CD4-positive, alpha-beta T cell treated with Interleukin-4 for 1 hour (primary cell): ENCODE measurements around the gene TSPAN18.

Source experiments
- DNase-seq, 2 donors: peaks; one replicate each; pipeline ENCODE4 v3.0.0-alpha.2; 2020 to 2022

Gene TSPAN18

DNA sequence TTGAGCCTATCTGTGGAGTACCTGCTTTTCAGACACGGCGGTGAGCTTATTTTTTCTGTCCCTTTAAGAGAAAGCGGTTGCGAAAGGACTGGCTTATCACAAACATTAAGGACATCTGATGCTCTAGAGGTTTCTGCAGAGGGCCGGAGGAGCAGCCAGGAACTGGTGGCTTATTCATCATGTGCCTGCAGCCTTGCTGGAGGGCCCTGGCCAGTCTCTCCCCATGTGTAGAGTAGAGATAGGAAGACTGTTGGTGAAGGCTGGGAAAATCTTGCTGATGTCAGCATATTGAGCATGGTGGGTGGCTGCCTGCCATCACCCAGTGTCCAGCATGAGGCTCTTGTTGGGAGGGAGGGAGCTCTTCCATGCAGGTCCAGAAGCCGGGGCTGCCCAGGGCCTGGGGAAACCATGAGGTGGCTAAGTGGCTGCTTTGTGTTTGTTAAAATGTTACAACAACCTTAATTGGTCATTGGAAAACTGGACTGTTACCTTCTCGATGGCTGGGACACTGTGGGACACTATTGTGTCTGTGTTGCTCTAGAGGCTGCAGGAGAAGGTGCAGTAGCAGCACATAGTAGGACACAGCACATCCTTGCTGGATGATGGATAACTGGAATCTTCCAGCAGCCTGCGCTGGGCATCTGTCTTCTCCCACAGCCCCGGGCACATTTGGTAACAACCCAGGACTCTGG, 54.3 kb downstream of the TSPAN18 start:
- DNase-seq = no peak

GRCh38 chr11:44781655-44782054, 54.9 kb downstream of the TSPAN18 start:
- DNase-seq = no peak

- DNase-seq = no peak
Measured at GRCh38 chr11:44782478-44782877, 55.7 kb downstream of the TSPAN18 start.

DNA sequence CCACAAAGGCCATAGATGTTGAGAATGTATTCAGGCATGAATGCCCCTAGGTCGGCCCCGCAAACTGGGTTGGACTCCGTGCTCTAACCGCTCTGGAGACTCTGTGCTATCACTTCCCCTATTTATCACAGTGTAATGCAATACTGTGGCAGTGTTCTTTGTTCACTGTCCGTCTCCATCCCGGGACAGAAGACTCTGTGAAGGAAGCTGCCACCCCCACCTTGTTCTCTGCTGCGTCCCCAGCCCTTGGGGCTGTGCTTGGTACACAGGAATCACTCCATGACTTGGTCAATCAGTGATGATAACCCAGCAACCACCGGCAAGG, 57.6 kb downstream of the TSPAN18 start:
- no peak for DNase-seq

DNA sequence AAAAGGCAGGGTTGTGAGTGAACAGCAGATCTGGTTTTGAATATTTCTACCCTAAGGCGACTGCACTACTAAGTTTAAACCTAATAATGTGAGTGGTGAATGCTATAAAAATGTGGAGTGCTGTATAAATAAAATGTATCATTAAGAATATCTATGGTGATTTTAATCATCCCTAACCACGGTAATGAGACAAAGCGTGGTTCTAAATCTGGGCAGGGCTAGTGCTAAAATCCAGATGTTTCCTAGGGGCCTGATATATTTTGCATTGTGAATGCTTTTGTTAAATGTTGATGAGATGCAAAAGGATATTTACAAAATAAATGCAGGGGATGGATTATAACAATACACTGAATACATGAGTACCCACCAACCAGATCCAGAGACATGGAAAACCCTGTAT, 58.1 kb downstream of the TSPAN18 start:
- no peak for DNase-seq

DNA sequence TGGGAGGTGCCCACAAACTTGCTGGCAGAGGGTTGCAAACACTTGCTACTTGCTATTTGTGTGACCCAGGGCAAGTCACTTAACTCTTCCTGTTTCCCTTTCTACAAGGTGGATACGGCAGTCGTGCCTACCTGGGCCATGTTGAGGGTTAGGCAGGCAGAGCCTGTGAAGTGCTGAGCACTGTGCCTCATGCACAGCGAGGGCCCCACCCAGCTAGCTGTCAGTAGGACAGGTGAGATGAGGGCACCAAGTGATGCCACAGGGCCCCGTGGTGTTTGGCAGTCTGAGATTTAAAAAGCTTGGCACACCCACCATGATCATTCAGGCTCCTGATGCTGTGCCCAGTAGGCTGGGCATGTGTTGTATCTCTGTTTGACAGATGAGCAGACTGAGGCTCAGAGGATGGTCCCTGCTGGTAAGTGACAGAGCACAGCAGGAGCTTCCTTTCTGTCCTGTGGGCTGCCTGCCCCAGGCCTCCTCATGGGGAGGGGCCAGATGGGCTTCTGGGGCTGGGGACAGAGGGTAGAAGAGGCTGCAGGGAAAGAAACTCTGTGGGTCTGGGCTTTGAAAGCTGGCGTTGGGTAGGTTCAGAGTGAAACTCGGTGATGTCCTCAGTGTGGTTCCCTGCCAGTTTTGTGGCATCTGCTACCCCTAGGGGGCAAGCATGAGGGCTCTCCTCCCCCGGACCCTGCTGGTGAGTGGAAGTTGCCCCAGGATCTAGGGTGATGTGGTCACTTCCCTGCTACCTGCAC, 59.3 kb downstream of the TSPAN18 start:
- no peak for DNase-seq

DNA sequence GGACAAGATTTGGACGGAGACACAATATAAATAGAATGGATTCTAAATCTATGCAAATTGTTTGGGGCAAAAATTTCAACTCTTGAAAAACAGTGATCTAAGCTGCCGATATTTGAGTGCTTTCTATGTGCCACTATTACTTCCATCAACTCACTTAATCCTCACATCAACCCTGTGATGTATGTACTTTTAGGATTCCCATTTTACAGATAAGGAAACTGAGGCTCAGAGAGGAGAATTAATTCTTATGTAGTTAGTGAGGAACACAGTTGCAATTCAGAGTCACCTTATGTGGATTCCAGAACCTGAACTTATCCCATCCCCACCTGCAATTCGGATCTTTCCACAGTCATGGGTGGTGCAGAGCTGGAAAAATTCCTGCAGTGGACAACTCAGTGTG, 60.3 kb downstream of the TSPAN18 start:
- no peak for DNase-seq

DNA sequence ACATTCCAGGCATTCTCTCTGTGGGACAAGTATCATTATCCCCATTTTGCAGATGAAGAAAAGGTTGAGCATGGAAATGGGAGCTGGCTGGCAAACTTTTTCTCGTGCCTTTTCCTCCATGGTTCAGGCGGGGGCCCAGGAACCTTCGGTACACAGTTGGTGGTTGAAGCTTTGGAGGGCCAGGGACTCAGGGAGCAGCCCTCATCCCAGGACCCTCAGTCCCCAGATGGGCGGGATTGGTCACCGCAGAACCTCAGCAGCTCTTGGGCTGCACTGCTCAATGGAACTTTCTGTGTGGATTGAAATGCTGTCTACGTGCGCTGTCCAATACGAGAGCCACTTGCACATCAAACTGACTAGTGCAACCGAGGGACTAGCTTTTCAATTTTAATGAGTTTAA, 61.2 kb downstream of the TSPAN18 start:
- no peak for DNase-seq

DNA sequence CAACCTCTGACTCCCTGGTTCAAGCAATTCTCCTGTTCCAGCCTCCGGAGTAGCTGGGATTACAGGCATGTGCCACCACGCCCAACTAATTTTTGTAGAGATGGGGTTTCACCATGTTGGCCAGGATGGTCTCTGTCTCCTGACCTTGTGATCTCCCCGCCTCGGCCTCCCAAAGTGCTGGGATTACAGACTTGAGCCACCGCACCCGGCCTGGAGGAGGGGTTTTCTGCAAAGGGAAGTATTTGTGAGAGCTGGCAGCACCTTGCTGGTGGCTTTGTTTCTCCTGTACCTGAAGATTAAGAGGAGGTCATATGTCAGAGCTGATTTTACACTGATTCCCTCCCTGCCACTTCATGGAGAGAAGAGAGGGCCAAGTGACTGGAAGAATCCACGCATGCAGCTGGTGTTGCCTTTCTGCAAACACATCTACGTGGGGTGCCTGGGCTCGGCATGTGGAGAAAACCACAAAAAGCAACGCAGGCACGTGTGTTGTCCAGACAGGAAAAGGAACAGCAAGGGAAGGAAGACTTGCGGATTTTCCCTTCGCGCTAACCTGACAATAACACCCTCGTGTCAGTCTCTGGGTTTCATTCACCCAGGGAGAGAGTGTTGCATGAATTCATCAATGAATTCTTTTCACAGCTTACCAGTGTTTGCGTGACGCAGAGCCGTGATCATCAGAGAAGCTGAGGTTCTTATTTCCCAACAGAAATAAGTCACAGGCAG, 61.9 kb downstream of the TSPAN18 start:
- DNase-seq = no peak

DNA sequence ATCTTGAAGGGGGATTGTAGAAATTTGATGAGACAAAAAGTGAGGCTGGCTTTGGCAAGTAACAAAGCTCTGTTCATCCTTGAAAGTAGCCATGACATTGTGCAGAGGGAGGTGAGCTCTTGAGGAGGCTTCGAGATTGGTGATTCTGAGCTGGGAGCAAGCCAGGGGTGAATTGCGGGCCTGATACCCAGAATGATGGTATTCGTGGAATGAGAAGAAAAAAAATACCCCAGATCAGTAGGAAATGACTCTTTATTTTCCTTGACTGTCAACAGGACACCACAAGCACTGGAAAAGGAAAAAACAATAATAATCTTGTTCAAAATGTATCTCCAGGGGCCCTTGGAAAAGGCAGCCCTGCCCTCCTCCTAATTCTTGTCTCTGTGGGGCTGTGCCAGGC, 62.7 kb downstream of the TSPAN18 start:
- DNase-seq = no peak

GRCh38 chr11:44790211-44790610, 63.4 kb downstream of the TSPAN18 start:
- no peak for DNase-seq

- DNase-seq = no peak
Measured at GRCh38 chr11:44791316-44791925, 64.7 kb downstream of the TSPAN18 start.

DNA sequence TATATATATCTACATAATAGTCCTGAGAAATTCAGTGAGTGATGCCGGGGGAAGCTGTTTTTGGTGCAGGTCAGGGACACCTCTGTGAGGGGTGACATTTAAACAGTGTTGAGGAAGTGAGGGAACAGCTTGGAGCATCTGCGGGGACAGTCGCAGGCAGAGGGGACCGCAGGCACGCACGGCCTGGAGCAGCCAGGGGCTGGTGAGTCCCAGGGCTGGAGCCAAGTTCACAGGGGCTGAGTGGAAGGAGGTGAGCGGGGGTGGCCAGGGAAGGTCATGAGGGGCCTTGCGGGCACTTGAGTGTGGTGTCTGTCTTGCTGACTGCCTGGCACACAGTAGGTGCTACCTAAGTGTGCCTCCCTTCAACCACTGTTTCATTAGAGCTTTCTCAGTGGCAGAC, 65.4 kb downstream of the TSPAN18 start:
- no peak for DNase-seq

- DNase-seq = no peak
Measured at GRCh38 chr11:44793350-44794090, 66.8 kb downstream of the TSPAN18 start.

DNA sequence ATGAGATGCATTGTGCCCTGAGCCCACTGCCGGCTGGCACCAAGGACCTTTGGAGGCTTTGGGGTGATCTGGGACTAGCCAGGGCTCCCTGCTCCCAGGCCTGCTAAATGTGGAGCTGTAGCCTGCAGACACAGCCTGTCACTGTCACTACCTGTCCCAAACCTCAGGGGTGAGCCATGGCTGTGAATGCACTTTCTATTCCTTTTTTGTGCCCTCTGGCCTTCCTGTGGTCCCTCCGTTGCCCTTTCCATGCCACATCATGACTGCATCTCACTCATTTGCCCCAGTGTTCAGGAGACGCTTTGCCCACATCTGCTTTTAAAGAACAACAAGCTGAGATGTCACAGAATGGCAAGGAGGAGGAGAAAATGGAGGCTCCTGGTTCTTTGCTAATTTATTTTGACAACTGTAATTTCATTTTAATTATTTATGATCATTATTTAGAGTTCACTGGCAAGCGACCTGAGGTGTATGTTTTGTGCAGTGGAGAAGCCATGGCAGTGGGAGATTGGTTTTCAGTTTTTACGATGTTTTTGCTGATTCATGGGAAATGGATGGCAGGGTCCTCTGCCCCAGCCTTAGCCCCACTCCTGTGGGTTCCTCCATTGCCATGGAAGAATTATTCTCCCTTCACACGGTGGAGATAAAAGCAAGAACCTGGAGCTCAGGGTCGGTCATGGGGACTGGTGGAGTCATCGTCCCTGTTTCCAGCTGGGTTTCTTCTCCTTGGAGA, 69.2 kb downstream of the TSPAN18 start:
- DNase-seq = no peak

DNA sequence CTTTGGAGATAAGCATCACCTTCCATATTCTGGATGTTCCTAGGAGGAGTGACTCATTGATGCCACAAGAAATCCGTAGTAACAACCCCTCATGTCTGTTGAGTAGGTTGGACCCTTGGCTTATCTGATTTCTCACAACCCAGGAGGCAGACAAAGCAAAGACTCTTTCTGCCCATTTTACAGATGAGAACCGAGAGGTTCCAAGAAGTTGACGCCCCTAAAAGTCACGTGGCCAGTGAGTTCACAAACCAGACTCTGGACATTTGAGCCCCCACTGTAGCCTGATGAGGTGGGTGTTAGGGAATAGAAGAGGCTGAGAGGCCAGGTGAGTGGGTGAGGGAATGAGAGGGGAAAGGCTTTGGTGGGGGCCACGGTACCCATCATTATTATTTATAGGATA, 70.3 kb downstream of the TSPAN18 start:
- no peak for DNase-seq

- no peak for DNase-seq
Measured at GRCh38 chr11:44797886-44798606, 71.3 kb downstream of the TSPAN18 start.

DNA sequence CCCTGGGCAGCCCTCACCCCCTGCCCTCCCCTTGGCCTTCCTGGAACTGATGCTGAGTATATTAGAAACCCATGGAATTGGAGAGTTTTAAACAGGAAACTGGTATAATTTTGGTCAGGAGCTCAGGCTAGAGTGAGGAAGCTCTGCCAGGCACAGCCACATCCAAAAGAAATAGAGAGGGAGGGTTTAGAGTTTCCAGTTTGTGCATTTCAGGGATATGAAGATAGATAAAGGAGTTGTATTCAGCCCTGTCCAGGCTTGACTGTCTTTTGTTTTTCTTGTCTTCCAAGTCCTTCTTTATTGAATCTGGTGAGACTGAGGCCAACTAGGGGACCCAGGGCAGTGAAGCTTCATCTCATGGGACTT, 71.8 kb downstream of the TSPAN18 start:
- no peak for DNase-seq

DNA sequence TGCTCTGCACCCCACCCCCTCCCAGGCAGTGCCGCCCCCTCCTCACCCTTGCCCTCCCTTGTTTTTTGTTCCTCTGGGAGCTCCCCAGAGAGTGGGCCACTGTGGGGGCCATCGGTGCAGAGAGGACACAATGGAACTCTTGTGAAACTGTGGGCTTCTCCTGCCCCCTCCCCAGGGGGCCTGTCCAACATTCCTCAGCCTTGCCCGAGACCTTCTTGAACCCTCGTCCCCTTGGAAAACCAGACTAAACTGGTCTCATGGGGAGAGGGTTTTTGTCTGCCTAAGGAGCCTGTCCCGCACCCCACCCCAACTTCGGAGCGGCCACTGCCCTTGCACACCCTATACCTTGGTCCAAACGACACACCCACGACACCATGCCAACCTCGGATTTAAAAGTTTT, 72.2 kb downstream of the TSPAN18 start:
- DNase-seq = no peak

DNA sequence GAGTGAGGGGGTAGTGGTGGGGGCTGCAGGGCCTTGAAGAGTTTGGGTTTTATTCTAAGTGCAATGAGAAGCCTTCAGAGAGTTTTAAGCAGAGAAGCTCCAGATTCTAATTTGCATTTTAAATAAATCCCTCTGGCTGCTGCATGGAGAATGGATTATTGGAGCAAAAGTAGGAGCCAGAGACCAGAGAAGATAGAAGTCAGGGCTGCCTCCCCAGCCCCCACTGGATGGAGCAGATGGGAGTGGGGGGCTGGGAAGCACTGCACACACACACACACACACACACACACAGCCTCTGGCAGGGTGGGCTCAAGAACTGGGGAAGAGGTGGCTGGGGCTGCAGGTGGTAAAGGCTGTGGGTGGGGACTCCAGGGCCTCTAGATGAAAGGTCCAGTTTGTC, 75.6 kb downstream of the TSPAN18 start:
- DNase-seq = no peak

GRCh38 chr11:44803009-44803408, 76.2 kb downstream of the TSPAN18 start:
- no peak for DNase-seq
